ENCODE measurements around the gene IDH3A.

The IDH3A gene

GRCh38 chr15:78168608-78169007, 19.4 kb downstream of the IDH3A start:
- DNase-seq: no peak

DNA sequence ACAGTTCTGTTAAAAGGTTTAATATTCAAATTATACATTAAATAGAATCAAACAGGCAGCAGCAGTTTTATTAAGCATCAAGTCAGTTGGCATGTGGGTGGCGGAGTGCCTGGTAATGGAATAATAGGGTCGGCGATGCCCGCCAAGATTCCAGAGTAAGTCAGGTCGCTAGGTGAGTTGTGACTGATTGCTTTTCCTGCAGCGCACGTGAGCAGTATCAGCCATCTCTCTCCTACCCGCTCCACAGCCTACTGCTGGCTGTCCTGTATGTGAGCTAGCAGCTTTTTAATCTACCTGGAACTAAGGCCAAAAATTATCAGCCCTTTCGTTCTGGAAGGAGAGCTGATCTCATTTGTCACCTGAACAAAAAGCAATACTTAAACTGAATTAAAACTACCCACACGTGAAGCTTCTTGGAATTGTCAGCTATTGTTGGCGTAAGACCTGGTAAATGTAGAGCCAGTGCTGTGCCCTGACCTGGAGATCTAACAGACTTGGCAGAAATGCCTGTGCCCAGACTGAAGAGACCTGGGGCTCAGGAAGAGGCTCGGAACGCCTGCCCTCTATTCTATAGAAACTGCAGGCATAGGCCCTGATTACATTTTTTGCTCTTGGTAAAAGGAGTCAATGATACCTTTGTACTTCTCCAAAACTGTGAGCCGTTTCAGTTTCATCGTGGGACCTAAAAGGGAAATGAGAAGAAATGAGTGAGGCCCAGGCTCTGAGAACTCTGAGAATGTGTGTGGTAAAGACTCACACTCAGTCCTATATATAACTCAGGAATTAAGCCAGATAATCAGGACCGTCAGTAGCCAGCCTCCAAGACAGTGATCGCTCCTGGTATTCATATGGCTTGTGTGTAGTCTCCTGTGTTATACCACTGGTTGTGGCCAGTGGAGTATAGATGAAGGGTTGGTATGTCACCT, 21.9 kb downstream of the IDH3A start:
- DNase-seq: no peak

DNA sequence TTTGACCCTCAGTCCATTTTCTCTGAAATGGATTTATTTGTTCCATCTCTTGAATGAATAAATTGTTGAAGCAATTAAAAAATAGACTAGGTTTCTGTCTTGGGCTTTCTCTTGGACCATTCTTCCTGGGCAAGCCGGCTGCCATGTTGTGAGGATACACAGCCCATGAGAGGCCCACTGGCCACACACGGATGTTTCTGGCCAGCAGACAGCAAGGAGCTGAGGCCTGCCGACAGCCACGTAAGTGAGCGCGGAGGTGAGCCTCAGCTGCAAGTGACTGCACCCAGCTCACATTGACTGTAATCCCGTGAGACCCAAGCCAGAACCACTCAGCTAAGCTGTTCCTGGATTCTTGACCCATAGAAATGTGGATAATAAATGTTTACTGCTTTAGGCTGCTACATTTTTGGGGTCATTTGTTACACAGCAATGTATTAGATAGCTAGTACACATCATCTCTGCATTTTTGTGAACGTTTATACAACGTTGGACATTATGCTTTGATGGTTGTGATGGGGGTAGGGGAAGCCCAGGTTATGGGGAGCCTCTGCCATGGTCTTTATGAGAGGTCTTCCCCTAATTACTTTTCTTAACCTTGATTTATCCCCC, 22.8 kb downstream of the IDH3A start:
- no peak for DNase-seq

DNA sequence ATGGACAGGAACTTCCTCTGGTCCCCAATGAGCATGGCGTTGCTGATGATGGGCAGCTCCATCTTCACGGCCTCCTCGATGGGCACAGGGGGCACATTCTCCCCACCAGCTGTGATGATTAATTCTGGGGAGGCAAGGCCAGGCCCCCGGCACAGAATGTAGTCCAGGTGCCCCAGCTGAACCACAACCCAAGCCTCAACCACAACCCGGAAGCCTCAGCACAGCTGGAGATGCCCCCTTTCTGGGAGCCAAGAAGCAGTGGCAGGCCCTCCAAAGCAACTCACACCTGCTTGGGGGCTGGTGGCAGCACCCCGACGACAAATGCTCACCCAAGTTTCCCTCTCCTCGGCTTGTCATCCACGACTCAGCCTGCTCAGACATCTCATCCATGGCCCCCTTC, 25.2 kb downstream of the IDH3A start:
- no peak for DNase-seq

DNA sequence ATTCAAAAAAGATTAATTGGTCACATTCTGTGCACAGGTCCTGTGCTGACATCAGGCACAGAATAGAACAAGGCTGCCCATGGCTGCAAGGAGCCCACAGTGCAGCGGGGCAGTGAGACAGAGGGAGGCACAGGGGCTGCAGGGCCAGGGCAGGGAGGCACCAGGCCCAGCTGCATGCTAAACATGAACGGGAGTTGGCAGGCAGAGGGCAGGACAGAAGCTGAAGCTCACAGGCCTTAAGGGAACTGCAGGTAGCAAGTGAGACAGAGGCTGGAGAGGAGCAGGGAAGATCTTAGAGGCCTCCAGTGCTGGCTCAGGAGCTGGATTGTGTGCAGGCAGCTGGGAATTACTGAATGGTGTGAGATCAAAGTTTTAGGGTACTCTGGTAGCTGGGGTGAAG, 26.2 kb downstream of the IDH3A start:
- no peak for DNase-seq

GRCh38 chr15:78177447-78177873, 28.3 kb downstream of the IDH3A start:
- DNase-seq: no peak

- no peak for DNase-seq
These were observed 28.9 kb downstream of the IDH3A start for GRCh38 chr15:78178064-78178463.

DNA sequence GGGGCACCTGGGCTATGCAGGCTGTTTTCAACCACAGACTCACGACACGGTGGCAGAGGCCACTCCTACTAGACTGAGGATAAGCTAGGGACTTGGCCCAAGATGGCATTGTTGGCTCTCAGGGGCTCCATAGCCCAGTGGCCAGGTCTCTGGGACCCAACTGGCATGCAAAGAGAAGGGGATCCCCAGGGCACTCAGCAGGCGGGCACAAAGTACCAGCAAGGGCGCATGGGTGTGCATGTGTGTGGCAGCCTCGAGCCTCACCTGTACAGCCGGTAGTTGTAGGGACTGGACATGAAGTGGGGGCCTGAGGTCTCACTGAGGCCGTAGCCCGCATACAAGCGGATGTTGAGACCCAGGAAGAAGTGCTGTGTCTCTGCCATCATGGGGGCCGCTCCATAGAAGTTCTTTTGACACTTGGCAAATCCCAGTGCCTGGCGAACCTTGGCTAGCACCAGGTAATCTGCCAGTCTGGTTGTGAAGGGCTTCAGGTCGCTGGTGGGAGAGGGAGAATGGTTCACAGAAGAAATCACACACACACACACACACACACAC, 30.2 kb downstream of the IDH3A start:
- DNase-seq: no peak

DNA sequence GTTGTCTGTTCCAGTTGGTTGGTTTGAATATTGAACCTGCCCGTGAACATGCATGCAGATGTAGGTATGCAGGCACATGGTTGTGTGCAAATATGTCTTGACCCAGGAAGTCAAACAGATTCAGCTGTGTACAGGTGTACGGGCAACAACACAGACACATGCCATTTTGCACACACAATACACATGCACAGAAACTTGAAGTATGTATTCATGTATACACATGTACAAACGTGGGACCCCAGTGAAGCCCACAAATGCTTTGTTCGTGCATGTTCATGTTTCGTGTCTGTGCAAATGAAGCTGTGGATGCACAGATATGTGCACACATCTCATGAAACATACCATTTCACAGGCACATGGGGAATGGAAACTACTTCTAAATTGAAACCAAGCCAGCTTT, 30.7 kb downstream of the IDH3A start:
- no peak for DNase-seq

DNA sequence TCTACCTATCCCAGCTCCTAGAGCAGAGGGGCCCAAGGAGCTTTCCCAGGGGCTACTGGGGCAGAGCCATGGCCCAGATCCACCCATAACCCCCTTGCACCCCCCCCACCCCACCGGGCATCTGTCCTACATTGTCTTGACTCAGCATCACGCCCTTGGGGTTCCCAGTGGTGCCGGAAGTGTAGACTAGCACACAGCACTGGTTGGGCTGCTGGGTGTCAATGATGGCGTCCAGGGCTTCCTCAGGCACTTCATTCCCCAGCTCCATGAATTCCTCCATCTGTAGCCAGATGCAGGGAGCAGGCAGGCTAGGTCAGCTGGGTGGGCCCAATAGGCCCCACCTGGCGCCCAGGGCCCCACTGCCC, 33.2 kb downstream of the IDH3A start:
- no peak for DNase-seq

- DNase-seq: no peak
These were observed 33.7 kb downstream of the IDH3A start for GRCh38 chr15:78182821-78183220.

DNA sequence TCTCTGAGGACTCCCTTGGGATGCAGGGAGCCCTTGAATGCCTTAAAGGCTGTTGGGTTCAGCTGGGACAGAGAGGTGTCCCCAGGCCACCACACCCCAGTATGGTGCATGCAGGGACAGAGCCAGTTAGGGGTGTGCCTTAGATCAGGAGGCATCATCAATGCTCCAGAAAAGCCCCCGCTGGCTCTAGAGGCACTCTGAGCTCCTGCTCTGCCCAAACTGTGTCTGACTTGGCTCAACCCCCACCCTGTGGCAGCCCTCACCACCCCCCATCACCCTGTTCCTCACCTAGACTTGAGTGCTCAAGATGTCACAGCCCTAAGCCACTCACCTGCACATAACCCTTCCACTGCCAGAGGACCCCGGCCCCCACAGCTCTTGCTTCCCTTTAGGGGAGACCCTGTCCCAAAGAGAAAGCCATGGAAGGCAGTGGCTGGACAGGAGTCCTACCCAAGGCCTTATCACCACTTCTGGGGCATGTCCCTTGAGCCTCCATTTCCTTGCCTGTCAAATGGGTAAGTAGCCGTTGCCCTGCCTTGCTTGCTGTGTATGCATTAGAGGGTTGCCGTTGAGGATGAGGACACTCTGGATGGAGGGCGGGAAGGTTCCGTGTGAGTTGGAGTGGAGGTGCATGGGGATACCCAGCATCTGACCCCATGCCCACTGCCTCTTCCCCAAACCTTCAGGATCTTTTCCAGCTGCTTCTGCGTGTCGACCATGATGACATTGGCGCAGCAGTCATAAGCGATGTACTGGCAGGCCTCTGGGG, 43.8 kb downstream of the IDH3A start:
- no peak for DNase-seq

GRCh38 chr15:78193731-78194567, 44.8 kb downstream of the IDH3A start:
- DNase-seq: no peak

GRCh38 chr15:78194568-78194925, 45.4 kb downstream of the IDH3A start:
- no peak for DNase-seq

DNA sequence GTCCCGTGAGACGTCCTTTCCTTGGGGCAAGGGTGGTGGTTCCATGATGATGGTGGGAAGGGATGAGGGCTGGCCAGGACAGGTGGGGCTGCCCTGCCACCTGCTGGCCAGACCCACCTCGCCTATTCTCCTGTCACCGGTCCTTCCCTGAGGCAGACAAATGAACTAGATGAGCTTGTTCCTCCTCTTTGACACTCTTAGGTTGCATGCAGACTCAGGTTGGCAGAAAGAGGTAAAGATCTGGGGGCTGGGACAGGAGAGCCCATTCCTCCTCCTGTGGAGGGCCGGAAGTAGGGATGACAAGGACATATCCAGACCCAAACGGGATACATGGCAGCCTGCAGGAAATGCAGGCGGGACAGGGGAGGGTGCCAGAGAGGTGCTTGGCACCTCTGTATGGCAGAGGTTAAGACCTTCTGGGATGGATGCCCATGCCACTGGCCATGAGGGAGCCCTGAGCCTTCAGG, 46.6 kb downstream of the IDH3A start:
- DNase-seq: peak; percentile 25

GRCh38 chr15:78197632-78198031, 48.5 kb downstream of the IDH3A start:
- DNase-seq: no peak

GRCh38 chr15:78200276-78200930, 51.2 kb downstream of the IDH3A start:
- no peak for DNase-seq

DNA sequence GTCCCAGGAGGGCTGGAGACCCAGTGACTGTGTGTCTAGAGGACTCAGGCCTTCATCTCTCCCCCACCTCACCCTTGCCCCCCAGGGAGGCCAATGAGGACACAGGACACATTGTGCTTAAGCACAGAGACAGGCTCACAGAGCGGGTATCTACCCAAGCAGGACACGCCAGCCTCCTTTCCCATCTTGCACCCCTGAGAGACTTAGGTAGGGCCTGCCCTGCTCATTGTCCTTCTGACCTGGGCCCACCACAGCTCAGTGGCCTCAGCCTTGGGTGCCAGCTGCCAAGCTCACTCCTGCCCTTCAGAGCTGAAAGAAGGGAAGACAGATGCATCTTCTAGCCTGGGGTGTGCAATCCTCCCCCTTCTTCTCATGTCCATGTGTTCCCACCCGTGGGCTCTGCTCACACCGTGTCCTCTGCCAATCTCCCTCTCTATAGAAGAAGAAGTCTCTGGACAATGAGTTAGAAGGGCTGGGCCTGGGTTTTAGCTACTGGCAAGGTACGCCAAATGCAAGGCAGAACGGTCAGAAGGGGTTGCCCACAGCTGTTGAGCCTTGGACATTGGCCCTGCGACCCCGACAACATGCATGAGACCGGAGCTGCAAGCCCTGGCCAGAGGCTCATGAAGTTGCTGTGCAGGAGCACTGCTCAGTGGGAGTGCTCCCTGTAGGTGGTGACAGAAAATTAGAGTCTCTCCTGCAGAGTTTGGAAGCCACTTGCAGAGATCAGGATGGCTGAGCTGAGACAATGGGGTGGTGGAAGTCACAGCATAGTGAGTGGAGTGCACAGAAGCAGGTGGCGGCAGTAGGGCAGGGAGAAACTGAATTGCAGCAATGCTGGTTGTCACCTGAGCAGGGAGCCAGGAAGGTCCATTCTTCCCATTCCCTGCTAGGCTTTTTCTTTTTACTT, 52.4 kb downstream of the IDH3A start:
- no peak for DNase-seq

- no peak for DNase-seq
These were observed 54.4 kb downstream of the IDH3A start for GRCh38 chr15:78203346-78204225.
